HepG2 (cell line): Measurements from ENCODE around the gene BRAP. TPM values are rescaled to one million over a fixed set of nuclear protein-coding genes. Genes with fewer than 3 reads are reported as not detected.

Experiments used
- ATAC-seq: fragments of 200-7000 bp; cut with Tn5 transposase; 3 replicates; pipeline ENCODE4 v1.9.1; 2020; ENCODE audit warnings: mild to moderate bottlenecking, moderate library complexity
- BruUV-seq: library from RNA; stranded (reverse); fragments of 400-500 nt; replicated peaks from 2 replicates; lab custom pipeline; 2021; lab: Mats Ljungman, UMichigan
- CTCF ChIA-PET: fragments of 300-600 bp; formaldehyde crosslinking; extraction: SDS; loops from one replicate; lab custom pipeline; 2021; ENCODE audit warnings: low total read pairs, inconsistent platforms, low intra/inter-chr PET ratio; lab: Yijun Ruan, JAX
- POLR2A ChIA-PET: fragments of 350-600 bp; sonication (Branson Sonifier 250); formaldehyde crosslinking; loops from one replicate; lab custom pipeline; 2020; ENCODE audit warnings: antibody characterized with exemption, inconsistent platforms; lab: Yijun Ruan, JAX
- DNase-seq: peaks from one replicate; pipeline ENCODE4 v3.0.0-alpha.2; 2015; ENCODE audit warnings: low spot score
- FAIRE-seq: peaks from 3 replicates; lab custom pipeline; 2011; peaks lifted over from hg19 to GRCh38; lab: Jason Lieb, UNC
- H2AFZ ChIP-seq: one replicate; pipeline ENCODE4 v1.6.1; 2011; ENCODE audit warnings: low read length, inconsistent platforms
- H3K27ac ChIP-seq: fragments of 300-600 bp; 3 replicates; pipeline ENCODE4 v1.8.0; 2011; ENCODE audit warnings: mixed run types, mild to moderate bottlenecking, mixed read lengths, low read length, inconsistent platforms; ENCODE audit not compliant: insufficient read depth; ENCODE audit errors: extremely low read length
- H3K27me3 ChIP-seq, 2 experiments: fragments of 200-600 bp in 1 of 2; 2 replicates in 1 of 2; 3 replicates in 1 of 2; pipeline versions ENCODE4 v1.6.0 to v1.8.0; 2011; ENCODE audit warnings: low read length in 2 of 2, mild to moderate bottlenecking in 2 of 2, moderate library complexity in 2 of 2, inconsistent platforms in 1 of 2; ENCODE audit not compliant: insufficient read depth in 2 of 2, control insufficient read depth in 1 of 2
- H3K36me3 ChIP-seq, 2 experiments: fragments of 200-600 bp in 1 of 2; replicated peaks in 1 of 2; 2 replicates in 1 of 2; 3 replicates in 1 of 2; pipeline versions ENCODE4 v1.5.1 to v1.8.0; 2011; ENCODE audit warnings: low read length in 2 of 2, inconsistent platforms in 1 of 2; ENCODE audit not compliant: insufficient read depth in 2 of 2, control insufficient read depth in 1 of 2
- H3K4me1 ChIP-seq: 2 replicates; pipeline ENCODE4 v1.5.1; 2012; ENCODE audit warnings: low read length, inconsistent platforms; ENCODE audit not compliant: insufficient read depth
- H3K4me2 ChIP-seq: 2 replicates; pipeline ENCODE4 v1.6.0; 2011; ENCODE audit warnings: low read depth, low read length, inconsistent platforms
- H3K4me3 ChIP-seq, 3 experiments: fragments of 200-600 bp in 1 of 3; sonication (generic), shearing (Covaris generic) in 1 of 3; replicated peaks in 1 of 3; 2 replicates each; pipeline ENCODE4 v1.5.1; 2011 to 2016; ENCODE audit warnings: low read length in 3 of 3, inconsistent platforms in 2 of 3, low read depth in 2 of 3, mild to moderate bottlenecking in 2 of 3, control low read depth in 1 of 3, mixed read lengths in 1 of 3; ENCODE audit not compliant: insufficient read depth in 1 of 3
- H3K79me2 ChIP-seq: one replicate; pipeline ENCODE4 v1.6.1; 2011; ENCODE audit warnings: low read length, inconsistent platforms; ENCODE audit not compliant: insufficient read depth
- H3K9ac ChIP-seq: 2 replicates; pipeline ENCODE4 v1.6.0; 2011; ENCODE audit warnings: mild to moderate bottlenecking, low read depth, low read length, inconsistent platforms; ENCODE audit not compliant: insufficient read depth
- H3K9me3 ChIP-seq: 2 replicates; pipeline ENCODE4 v1.5.1; 2012; ENCODE audit warnings: mild to moderate bottlenecking, low read length
- H4K20me1 ChIP-seq: 2 replicates; pipeline ENCODE4 v1.6.0; 2011; ENCODE audit warnings: inconsistent platforms, mild to moderate bottlenecking, low read length, moderate library complexity; ENCODE audit not compliant: insufficient read depth
- ASH2L ChIP-seq: fragments of 300-600, 200-600 bp; sonication (generic); IDR thresholded peaks from 2 replicates; pipeline ENCODE4 v1.7.0; 2017; ENCODE audit warnings: low read depth, mild to moderate bottlenecking, moderate library complexity, mixed read lengths, low read length; ENCODE audit not compliant: insufficient read length
- DMTF1 ChIP-seq: sonication (generic); formaldehyde crosslinking; IDR thresholded peaks from 2 replicates; pipeline ENCODE4 v1.4.0; 2020; ENCODE audit warnings: mild to moderate bottlenecking, missing genetic modification reagents
- ELF4 ChIP-seq: sonication (generic); formaldehyde crosslinking; IDR thresholded peaks from 2 replicates; pipeline ENCODE4 v1.5.0; 2020; ENCODE audit warnings: missing genetic modification reagents, mild to moderate bottlenecking, moderate library complexity, borderline replicate concordance
- HDAC6 ChIP-seq: fragments of 200-600 bp; sonication (generic); IDR thresholded peaks from 2 replicates; pipeline ENCODE4 v1.7.0; 2017; ENCODE audit warnings: mild to moderate bottlenecking, antibody characterized with exemption, low read length, low read depth
- NFE2L2 ChIP-seq: fragments of 150-350 bp; IDR thresholded peaks from 2 replicates; pipeline ENCODE4 v1.6.1; 2014; ENCODE audit warnings: low read length
- POLR2AphosphoS2 ChIP-seq: IDR thresholded peaks from 2 replicates; pipeline ENCODE4 v1.6.1; 2011; ENCODE audit warnings: low read depth, low read length, improper control_type of control experiment
- RBFOX2 ChIP-seq: fragments of 200-400 bp; formaldehyde crosslinking; IDR thresholded peaks from 2 replicates; pipeline ENCODE4 v1.6.1; 2017; ENCODE audit warnings: low read depth, mild to moderate bottlenecking, low read length
- RXRB ChIP-seq: IDR thresholded peaks from 2 replicates; pipeline ENCODE4 v1.6.1; 2016; ENCODE audit warnings: borderline replicate concordance, missing genetic modification reagents, missing compliant biosample characterization
- USF2 ChIP-seq, 2 experiments: sonication (generic) in 1 of 2; formaldehyde crosslinking in 1 of 2; IDR thresholded peaks; 2 replicates each; pipeline versions ENCODE4 v1.5.1 to v1.6.1; 2011 to 2020; ENCODE audit warnings: borderline replicate concordance in 1 of 2, low read depth in 1 of 2, low read length in 1 of 2, mild to moderate bottlenecking in 1 of 2, missing genetic modification reagents in 1 of 2, moderate library complexity in 1 of 2
- XBP1 ChIP-seq: sonication (generic); formaldehyde crosslinking; IDR thresholded peaks from 2 replicates; pipeline ENCODE4 v1.5.0; 2020; ENCODE audit warnings: missing genetic modification reagents
- ZNF234 ChIP-seq: sonication (generic); formaldehyde crosslinking; conservative IDR thresholded peaks from 2 replicates; pipeline ENCODE4 v1.5.1; 2020; ENCODE audit warnings: mild to moderate bottlenecking, missing genetic modification reagents
- ZNF652 ChIP-seq: IDR thresholded peaks from 2 replicates; pipeline ENCODE4 v1.6.1; 2016; ENCODE audit warnings: low read depth, borderline replicate concordance
- WGBS: methylation state at CpG from one replicate; pipeline ENCODE4 v1.1.6; 2017; ENCODE audit warnings: low lambda C conversion rate; 5-methylcytosine and 5-hydroxymethylcytosine counted together
- in situ Hi-C: cut with HindIII; loops from 2 replicates; pipeline ENCODE4 v1.10.0; 2017; ENCODE audit warnings: low pct_unique_long_range_greater_than_20kb; ENCODE audit not compliant: extremely low pct_ligation_motif_present
- intact Hi-C: fragments of 100-400 bp; cut with micrococcal nuclease; formaldehyde crosslinking; loops from one replicate; pipeline ENCODE4 v1.10.0; 2022; ENCODE audit not compliant: unreplicated experiment
- polyA plus RNA-seq, 8 experiments: library from polyadenylated mRNA; depleted of rRNA in 3 of 8; stranded (reverse) in 7 of 8; unstranded in 1 of 8; fragments of >200 nt; fragmentation: Illumina TruSeq in 4 of 8; extraction: Trizol in 4 of 8; gene quantifications; 2 replicates each; pipeline versions ENCODE4 v1.2.1 to v1.2.3, GENCODE V29; 2011 to 2016; ENCODE audit warnings: low read depth in 4 of 8, missing spikeins in 1 of 8, mixed read lengths in 1 of 8; ENCODE audit not compliant: insufficient read depth in 1 of 8
- total RNA-seq, 5 experiments: library from RNA; depleted of rRNA; stranded (reverse); fragments of >200 nt; fragmentation: Illumina TruSeq; extraction: Trizol; gene quantifications; 2 replicates each; pipeline ENCODE4 v1.2.3, GENCODE V29; 2016; ENCODE audit warnings: low read depth in 1 of 5
- TF ChIP-seq, protein P1 (sequence below): sonication (generic); formaldehyde crosslinking; IDR thresholded peaks from 2 replicates; pipeline ENCODE4 v1.4.0; 2020; ENCODE audit warnings: missing genetic modification reagents, borderline replicate concordance
- TF ChIP-seq, protein P2 (sequence below): sonication (generic); formaldehyde crosslinking; IDR thresholded peaks from 2 replicates; pipeline ENCODE4 v1.9.0; 2021; ENCODE audit warnings: missing genetic modification reagents, borderline replicate concordance
- TF ChIP-seq, protein P3 (sequence below): sonication (generic); formaldehyde crosslinking; IDR thresholded peaks from 2 replicates; pipeline ENCODE4 v1.4.0; 2020; ENCODE audit warnings: missing genetic modification reagents; ENCODE audit errors: not compliant biosample characterization

BRAP gene
- total and polyA plus RNA-seq, 2 of the 13 experiments (the other 11 are each of a cell fraction or from before 2014, with no cell fraction given): 8.1 to 15.4 TPM

DNA sequence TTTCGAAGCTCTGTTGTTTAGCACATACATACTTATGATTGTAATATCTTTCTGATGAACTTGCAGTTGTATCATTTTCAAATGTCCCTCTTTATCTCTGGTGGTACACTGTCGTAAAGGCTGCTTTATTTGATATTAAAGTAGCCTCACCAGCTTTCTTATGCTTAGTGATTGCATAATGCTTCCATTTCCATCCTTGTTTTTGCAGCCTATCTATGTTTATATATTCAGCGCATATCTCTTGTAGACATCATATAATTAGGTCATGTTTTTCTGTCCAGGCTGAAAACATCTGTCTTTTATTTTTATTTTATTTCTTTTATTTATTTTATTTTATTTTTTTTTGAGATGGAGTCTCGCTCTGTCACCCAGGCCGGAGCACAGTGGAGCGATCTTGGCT is 34.7 kb upstream of the BRAP start:
- H4K20me1 ChIP-seq: no peaks in the 10 kb centered on the region
- DNase-seq (no peak), ATAC-seq (no peak), FAIRE-seq (no peak)
- H3K79me2 ChIP-seq: no peaks in the 10 kb centered on the region
- ChIA-PET POLR2A (no interaction called here), CTCF (no interaction called here)
- H3K9ac ChIP-seq: no peak overlapping the region
- no peaks in the 10 kb centered on the region for H3K9me3 ChIP-seq
- H3K36me3 ChIP-seq: peaks cover 7 to 17% of the 10 kb centered on the region in 2 experiments; a peak in 4 of 5 replicates
- in situ Hi-C loops: no loop called here
- H3K4me2 ChIP-seq: no peak overlapping the region
- no peak overlapping the region for H3K4me3 ChIP-seq
- H3K4me1 ChIP-seq: no peaks in the 10 kb centered on the region
- BruUV-seq: no TSS peak
- no peak overlapping the region for H3K27ac ChIP-seq
- WGBS: 97% methylated on average over 6 of the region's 6 CpGs
- intact Hi-C loops: no loop called here
- no peak overlapping the region for H2AFZ ChIP-seq
- H3K27me3 ChIP-seq: no peaks in the 10 kb centered on the region
- TF ChIP-seq XBP1: no peak
- no peak for TF ChIP-seq RBFOX2
- TF ChIP-seq ZNF234 (CRISPR knock-in tag): no peak
- TF ChIP-seq RXRB (CRISPR knock-in tag): no peak
- no peak for TF ChIP-seq ZNF652
- TF ChIP-seq, protein P1, sequence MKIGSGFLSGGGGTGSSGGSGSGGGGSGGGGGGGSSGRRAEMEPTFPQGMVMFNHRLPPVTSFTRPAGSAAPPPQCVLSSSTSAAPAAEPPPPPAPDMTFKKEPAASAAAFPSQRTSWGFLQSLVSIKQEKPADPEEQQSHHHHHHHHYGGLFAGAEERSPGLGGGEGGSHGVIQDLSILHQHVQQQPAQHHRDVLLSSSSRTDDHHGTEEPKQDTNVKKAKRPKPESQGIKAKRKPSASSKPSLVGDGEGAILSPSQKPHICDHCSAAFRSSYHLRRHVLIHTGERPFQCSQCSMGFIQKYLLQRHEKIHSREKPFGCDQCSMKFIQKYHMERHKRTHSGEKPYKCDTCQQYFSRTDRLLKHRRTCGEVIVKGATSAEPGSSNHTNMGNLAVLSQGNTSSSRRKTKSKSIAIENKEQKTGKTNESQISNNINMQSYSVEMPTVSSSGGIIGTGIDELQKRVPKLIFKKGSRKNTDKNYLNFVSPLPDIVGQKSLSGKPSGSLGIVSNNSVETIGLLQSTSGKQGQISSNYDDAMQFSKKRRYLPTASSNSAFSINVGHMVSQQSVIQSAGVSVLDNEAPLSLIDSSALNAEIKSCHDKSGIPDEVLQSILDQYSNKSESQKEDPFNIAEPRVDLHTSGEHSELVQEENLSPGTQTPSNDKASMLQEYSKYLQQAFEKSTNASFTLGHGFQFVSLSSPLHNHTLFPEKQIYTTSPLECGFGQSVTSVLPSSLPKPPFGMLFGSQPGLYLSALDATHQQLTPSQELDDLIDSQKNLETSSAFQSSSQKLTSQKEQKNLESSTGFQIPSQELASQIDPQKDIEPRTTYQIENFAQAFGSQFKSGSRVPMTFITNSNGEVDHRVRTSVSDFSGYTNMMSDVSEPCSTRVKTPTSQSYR: no peak
- TF ChIP-seq POLR2AphosphoS2: no peak
- TF ChIP-seq ASH2L: no peak
- TF ChIP-seq, protein P2, sequence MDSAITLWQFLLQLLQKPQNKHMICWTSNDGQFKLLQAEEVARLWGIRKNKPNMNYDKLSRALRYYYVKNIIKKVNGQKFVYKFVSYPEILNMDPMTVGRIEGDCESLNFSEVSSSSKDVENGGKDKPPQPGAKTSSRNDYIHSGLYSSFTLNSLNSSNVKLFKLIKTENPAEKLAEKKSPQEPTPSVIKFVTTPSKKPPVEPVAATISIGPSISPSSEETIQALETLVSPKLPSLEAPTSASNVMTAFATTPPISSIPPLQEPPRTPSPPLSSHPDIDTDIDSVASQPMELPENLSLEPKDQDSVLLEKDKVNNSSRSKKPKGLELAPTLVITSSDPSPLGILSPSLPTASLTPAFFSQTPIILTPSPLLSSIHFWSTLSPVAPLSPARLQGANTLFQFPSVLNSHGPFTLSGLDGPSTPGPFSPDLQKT (CRISPR knock-in tag): no peak
- TF ChIP-seq HDAC6: no peak
- no peak for TF ChIP-seq ELF4
- no peak for TF ChIP-seq NFE2L2
- no peak for TF ChIP-seq DMTF1 (CRISPR knock-in tag)
- no peak for TF ChIP-seq USF2 (IDR thresholded peaks at IDR 0.05; ENCODE audit: low read depth, low read length)
- TF ChIP-seq USF2 (CRISPR knock-in tag; IDR thresholded peaks at IDR 0.05; ENCODE audit: borderline replicate concordance): no peak
- TF ChIP-seq, protein P3, sequence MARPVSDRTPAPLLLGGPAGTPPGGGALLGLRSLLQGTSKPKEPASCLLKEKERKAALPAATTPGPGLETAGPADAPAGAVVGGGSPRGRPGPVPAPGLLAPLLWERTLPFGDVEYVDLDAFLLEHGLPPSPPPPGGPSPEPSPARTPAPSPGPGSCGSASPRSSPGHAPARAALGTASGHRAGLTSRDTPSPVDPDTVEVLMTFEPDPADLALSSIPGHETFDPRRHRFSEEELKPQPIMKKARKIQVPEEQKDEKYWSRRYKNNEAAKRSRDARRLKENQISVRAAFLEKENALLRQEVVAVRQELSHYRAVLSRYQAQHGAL (CRISPR knock-in tag): no peak
